Choroid plexus epithelial cell (primary cell): ENCODE results near the gene CFTR.
"Not testable (repeated sequence)": the region's sequence is repeated elsewhere in the genome, so short reads cannot be mapped to it uniquely, and the experiment has no call there.

ENCODE experiments used
- DNase-seq: peaks from one replicate; pipeline ENCODE4 v3.0.0-alpha.2; 2010; ENCODE audit warnings: low read depth
- H3K4me3 ChIP-seq: 2 replicates; pipeline ENCODE4 v1.5.1; 2011; ENCODE audit warnings: low read depth, mild to moderate bottlenecking, control low read depth, low read length, moderate library complexity
- TF ChIP-seq, protein P1 (sequence below): conservative IDR thresholded peaks from 2 replicates; pipeline ENCODE4 v1.5.1; 2011; ENCODE audit warnings: low read depth, mild to moderate bottlenecking, control low read depth, inconsistent platforms, low read length, moderate library complexity

CFTR gene

DNA sequence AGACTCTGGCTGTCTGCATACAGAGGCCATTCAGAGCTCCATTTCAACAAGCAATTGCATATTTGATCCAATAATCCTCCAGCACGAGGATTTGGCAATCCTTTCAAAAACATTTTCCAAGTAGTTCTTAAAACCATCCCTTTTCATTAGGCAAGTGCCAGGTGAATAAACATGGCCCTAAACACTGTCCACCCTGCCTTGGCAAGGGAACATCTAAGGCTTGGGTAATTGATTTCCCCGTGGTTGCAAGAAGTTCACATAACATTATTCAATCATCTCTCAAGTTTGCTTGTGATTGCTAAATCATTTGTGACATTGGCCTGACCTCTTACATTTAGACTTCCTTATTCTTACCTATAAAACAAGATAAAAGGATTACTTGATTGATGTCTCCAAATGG lies 218.2 kb downstream of the CFTR start:
- TF ChIP-seq, protein P1, sequence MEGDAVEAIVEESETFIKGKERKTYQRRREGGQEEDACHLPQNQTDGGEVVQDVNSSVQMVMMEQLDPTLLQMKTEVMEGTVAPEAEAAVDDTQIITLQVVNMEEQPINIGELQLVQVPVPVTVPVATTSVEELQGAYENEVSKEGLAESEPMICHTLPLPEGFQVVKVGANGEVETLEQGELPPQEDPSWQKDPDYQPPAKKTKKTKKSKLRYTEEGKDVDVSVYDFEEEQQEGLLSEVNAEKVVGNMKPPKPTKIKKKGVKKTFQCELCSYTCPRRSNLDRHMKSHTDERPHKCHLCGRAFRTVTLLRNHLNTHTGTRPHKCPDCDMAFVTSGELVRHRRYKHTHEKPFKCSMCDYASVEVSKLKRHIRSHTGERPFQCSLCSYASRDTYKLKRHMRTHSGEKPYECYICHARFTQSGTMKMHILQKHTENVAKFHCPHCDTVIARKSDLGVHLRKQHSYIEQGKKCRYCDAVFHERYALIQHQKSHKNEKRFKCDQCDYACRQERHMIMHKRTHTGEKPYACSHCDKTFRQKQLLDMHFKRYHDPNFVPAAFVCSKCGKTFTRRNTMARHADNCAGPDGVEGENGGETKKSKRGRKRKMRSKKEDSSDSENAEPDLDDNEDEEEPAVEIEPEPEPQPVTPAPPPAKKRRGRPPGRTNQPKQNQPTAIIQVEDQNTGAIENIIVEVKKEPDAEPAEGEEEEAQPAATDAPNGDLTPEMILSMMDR, result no peak
- H3K4me3 ChIP-seq, result no peak overlapping the region
- DNase-seq, result no peak

DNA sequence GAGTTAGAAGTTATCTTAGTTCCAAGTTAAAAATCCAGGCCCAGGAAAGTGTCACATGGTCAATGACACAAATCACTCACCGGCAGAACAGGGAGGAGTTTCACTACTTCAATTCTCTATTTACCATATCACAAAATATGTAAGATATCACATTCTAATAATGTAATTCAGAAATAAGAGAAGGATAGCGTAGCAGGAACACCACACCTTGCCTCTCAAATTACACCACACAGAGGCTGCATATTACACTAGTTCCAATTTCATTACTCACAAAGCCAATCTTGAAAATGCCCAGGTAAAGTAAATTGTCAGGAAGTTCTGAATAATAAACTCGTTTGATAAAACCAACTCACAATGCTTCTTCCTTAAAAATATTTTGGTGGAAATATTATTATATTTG lies 224.2 kb downstream of the CFTR start:
- TF ChIP-seq, protein P1, result no peak
- DNase-seq, result no peak
- H3K4me3 ChIP-seq, result no peak overlapping the region

DNA sequence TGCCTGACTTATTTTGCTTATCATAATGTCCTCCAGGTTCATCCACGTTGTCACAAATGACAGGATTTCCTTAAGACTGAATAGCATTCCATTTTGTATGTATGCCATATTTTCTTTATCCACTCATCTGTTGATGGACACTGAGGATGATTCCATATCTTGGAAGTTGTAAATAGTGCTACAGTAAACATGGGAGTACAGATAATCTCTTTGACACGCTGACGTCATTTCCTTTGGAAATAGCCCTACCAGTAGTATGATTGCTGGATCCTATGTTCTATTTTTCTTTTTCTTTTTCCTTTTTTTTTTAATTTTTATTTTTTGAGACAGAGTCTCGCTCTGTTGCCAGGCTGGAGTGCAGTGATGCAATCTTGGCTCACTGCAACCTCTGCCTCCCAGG lies 225.8 kb downstream of the CFTR start:
- TF ChIP-seq, protein P1, result no peak
- no peak overlapping the region for H3K4me3 ChIP-seq
- DNase-seq, result no peak

DNA sequence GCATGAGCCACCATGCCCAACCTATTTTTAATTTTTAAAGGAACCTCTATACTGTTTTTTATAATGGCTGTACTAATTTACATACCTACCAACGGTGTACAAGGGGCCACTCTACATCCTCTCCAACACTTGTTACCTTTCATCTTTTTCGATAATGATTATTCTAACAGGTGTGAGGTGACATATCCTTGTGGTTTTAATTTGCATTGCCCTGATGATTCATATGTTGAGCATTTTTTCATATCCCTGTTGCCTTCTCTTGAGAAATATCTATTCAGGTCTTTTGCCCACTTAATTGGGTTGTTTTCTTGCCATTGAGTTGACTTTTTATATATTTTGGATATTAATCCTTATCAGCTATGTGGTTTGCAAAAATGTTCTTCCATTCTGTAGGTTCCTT lies 226.4 kb downstream of the CFTR start:
- no peak overlapping the region for H3K4me3 ChIP-seq
- no peak for DNase-seq

DNA sequence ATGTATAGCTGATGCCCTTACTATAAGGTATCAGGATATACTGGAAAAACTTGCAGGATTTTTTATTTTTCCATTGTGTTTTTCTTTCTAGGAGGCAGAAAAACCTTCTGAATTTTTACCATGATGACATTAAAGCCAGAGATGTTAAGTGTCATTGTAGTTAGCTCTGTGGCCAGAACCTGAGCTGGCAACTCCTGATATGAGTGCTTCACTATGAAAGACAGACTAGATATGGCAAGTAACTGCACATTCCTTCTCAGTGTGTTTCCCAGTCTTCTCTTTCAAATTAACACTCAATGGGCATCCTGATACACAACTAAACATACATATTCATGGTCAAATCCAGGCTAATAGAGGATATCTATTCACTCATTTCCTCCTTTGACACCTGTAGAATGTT lies 227.3 kb downstream of the CFTR start:
- no peak for DNase-seq
- TF ChIP-seq, protein P1, result no peak
- no peak overlapping the region for H3K4me3 ChIP-seq

More for the DNA sequence above, 226.4 kb downstream of the CFTR start:
- TF ChIP-seq, protein P1, result no peak

DNA sequence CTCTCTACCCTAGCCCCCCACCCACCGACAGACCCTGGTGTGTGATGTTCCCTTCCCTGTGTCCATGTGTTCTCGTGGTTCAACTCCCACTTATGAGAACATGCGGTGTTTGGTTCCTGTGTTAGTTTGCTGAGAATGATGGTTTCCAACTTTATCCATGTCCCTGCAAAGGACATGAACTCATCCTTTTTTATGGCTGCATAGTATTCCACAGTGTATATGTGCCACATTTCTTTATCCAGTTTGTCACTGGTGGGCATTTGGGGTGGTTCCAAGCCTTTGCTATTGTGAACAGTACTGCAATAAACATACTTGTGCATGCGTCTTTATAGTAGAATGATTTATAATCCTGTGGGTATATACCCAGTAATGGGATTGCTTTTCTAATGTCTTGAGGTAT lies 228.3 kb downstream of the CFTR start:
- not testable (repeated sequence) for H3K4me3 ChIP-seq, DNase-seq

DNA sequence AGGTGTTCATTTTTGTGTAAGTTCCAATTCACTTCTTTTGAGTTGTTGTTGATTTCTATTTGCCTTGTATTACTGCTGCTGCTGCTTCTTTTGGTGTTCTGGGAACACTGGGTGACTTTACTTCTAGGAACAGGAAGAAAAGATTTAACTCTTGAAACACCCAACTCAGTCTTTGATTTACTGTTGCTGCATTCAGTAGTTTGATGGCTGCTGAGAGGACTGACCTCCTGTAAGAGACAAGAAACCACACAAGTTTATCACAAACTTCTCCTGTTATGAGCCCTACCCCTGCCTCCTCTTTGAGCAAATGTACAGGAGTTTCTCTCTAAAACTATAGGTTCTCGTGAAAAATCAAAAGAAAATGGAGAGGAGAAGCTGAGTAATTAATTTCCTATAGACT lies 231.7 kb downstream of the CFTR start:
- TF ChIP-seq, protein P1, result no peak
- H3K4me3 ChIP-seq, result no peak overlapping the region
- no peak for DNase-seq

DNA sequence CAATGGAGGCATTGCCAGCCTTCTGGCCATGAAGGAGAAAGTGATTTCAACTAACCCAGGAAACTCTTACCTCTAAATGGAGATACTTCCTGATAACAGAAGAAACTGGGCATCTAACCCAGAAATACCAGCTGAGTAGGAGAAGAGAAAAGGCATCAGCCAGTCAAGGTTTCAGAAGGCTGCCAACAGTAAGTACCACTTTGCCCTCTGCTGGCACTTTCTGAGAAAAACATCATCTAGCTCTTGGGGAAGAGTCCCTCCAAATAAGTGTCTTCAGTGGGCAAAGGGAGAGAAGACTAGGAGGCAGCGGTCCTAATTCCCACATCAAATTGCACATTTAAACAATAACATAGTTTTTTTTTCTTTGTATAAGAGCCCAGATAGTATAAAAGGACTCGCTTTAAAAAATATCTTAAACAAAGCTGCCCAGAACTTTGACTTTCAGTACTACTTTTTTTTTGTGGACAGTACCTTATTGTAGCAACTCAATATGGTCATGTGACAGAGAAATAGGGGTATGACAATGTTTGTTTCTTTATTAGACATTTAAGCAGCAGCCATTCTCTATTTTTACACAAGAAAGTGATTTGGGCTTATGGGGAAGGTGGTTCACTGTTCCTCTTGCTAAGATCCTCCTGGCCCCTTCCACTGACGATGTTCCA lies 236.1 kb downstream of the CFTR start:
- TF ChIP-seq, protein P1, result peak; percentile 82
- DNase-seq, result peak; percentile 83
- H3K4me3 ChIP-seq, result no peak overlapping the region
